NCI-H526 treated with DMSO at 0.1 percent for 48 hours (cell line): ENCODE measurements around the gene CDHR5.
"Not testable (repeated sequence)": the region's sequence is repeated elsewhere in the genome, so short reads cannot be mapped to it uniquely, and the experiment has no call there.

ENCODE experiments used
- DNase-seq: peaks from one replicate; lab custom pipeline; 2025; lab: John Stamatoyannopoulos, UW

CDHR5 gene

GRCh38 chr11:624705-625635 lies at the start of gene CDHR5:
CDHR5 (minus strand) TSS chr11:624955; CDS start chr11:624902, 53 bp downstream.
- no peak for DNase-seq

GRCh38 chr11:674406-674805 lies 49.7 kb upstream of the CDHR5 start:
- no peak for DNase-seq

GRCh38 chr11:673866-674265 lies 49.1 kb upstream of the CDHR5 start:
- DNase-seq = no peak

GRCh38 chr11:665704-666281 lies 41.0 kb upstream of the CDHR5 start:
- DNase-seq = no peak

GRCh38 chr11:665062-665703 lies 40.4 kb upstream of the CDHR5 start:
- no peak for DNase-seq

GRCh38 chr11:662689-663274 lies 38.0 kb upstream of the CDHR5 start:
- no peak for DNase-seq

- no peak for DNase-seq
Measured at GRCh38 chr11:660681-661444, 36.1 kb upstream of the CDHR5 start.

- DNase-seq = no peak
Measured at GRCh38 chr11:660281-660680, 35.5 kb upstream of the CDHR5 start.

- DNase-seq = no peak
Measured at GRCh38 chr11:659532-660085, 34.9 kb upstream of the CDHR5 start.

- DNase-seq = no peak
Measured at GRCh38 chr11:657691-658126, 33.0 kb upstream of the CDHR5 start.

- DNase-seq = no peak
Measured at GRCh38 chr11:656866-657265, 32.1 kb upstream of the CDHR5 start.

- no peak for DNase-seq
Measured at GRCh38 chr11:656426-656825, 31.7 kb upstream of the CDHR5 start.

- no peak for DNase-seq
Measured at GRCh38 chr11:655036-655726, 30.4 kb upstream of the CDHR5 start.

- DNase-seq = not testable (repeated sequence)
Measured at GRCh38 chr11:654444-654843, 29.7 kb upstream of the CDHR5 start.

GRCh38 chr11:653837-654236 lies 29.1 kb upstream of the CDHR5 start:
- DNase-seq = no peak

GRCh38 chr11:653136-653535 lies 28.4 kb upstream of the CDHR5 start:
- not testable (repeated sequence) for DNase-seq

- no peak for DNase-seq
Measured at GRCh38 chr11:650482-650881, 25.7 kb upstream of the CDHR5 start.

GRCh38 chr11:647672-648158 lies 23.0 kb upstream of the CDHR5 start:
- DNase-seq = not testable (repeated sequence)

GRCh38 chr11:646214-646613 lies 21.5 kb upstream of the CDHR5 start:
- DNase-seq = no peak

- no peak for DNase-seq
Measured at GRCh38 chr11:645536-645935, 20.8 kb upstream of the CDHR5 start.
